Fibroblast of skin of abdomen (primary cell): ENCODE measurements around the gene IFT122.
"Not testable (repeated sequence)": the region's sequence is repeated elsewhere in the genome, so short reads cannot be mapped to it uniquely, and the experiment has no call there.

Experiments
- DNase-seq: peaks from one replicate; pipeline ENCODE4 v3.0.0-alpha.2; 2013

IFT122 gene

GRCh38 chr3:129498603-129499488 lies 58.8 kb downstream of the IFT122 start:
- DNase-seq: not testable (repeated sequence)

DNA sequence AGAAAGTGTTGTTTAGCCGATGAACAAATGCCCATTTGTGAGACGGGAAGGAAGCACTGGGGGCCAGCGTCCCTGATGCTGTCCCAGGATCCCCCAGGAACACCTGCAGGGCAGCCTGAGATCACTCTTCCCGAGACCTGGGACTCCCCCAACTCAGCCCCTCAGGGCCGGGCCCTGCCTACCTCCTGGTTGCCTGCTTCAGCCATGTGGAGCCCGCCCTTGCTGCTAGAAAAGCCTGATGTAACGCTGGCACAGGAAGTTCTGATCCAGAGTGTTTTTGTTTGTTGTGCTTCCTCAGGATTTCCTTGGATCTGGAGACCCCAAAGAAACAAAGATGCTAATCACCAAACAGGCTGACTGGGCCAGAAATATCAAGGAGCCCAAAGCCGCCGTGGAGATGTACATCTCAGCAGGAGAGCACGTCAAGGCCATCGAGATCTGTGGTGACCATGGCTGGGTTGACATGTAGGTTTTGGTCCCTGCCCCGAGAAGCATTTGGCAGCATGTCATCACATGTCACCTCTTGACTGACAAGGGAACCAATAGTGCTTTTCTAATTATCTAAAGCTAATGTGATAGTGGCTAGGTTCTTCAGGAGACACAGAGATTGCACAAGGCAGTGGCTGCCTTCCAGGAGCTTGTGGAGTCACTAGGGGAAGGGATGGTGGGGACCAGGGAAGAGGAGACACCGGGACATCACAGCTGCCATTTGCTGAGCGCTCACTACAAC lies 59.7 kb downstream of the IFT122 start:
- not testable (repeated sequence) for DNase-seq

DNA sequence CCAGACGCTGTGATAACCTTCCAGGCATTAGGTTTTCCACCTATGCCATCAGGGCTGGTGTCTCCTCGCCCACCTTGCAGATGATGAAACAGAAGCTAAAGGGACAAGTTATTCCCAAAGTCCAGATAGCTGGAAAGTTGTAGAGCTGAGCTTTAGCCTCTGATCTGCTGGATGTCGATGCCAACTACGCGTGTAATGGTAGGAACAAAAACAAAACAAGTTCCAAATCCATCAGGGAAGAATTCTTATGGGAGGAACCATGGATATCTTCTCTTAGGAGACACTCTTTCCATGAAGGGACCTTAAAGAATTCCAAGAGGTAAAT lies 60.3 kb downstream of the IFT122 start:
- no peak for DNase-seq

- DNase-seq: no peak
Measured at GRCh38 chr3:129501630-129502029, 61.6 kb downstream of the IFT122 start.

DNA sequence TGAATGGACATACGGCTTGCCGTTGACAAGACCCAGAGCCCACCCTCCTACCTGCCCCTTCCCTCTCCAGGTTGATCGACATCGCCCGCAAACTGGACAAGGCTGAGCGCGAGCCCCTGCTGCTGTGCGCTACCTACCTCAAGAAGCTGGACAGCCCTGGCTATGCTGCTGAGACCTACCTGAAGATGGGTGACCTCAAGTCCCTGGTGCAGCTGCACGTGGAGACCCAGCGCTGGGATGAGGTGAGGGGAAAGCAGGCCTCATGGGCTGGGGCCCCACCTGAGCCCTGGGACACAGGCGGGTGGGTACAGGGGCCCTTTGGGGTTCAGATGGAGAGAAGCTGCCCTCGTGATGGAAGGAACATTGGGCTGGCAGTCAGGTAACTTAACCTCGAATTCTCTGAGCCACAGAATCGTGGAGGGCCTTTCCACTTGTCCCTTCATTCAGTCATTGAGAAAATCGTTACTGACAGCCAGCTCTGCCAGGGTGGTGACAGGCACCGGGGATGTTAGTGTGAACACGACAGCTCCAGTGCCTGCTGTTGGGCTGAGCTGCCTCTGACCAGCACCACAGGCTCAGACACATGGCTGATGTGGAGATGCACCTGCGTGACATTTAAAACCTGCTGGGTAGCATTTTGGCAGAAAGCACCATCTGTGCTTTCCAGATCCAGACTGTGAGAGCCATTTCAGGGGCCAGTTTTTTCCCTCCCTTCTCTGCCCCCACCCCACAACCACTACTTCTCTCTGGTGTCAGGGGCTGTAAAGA lies 62.8 kb downstream of the IFT122 start:
- DNase-seq: no peak

DNA sequence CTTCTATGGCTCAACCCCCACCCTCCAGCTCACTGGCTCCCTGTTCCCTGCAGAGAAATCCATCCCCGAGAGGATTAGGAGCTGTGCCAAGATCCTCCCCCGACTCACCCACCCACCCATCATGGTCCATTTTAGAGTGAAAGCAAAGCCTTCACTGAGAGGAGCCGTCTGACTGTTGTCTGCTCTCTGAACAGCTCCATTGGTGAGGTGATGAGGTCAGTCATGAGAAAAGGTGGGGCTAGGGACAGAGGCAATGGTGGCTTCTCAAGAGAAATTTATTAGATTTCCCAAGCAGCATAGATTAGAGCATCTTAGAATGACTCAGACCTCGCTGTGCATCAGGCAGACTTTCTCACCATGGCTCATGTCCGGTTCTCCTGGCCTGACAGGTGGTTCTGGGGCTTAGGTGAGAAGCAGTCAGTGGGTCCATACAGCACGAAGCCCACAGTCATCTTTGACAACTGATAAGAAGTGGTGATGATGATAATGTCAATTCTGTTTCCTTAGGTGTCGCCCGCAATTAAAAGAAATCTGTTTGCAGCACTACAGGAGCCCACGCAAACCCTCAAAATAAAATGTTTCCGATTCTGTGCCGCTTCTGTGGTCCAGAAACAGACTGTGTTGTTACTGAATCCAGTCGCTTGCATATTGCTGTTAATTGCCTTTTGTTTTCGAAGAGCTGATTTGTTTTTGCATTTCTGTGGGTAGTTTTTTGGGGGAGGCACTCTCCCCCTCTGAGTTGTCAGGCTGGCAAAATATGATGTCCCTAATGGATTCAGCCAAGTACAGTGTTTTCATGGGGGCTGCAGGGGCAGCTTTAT lies 63.7 kb downstream of the IFT122 start:
- DNase-seq: no peak

GRCh38 chr3:129504471-129505100 lies 64.6 kb downstream of the IFT122 start:
- no peak for DNase-seq

GRCh38 chr3:129505341-129505740 lies 65.3 kb downstream of the IFT122 start:
- no peak for DNase-seq

DNA sequence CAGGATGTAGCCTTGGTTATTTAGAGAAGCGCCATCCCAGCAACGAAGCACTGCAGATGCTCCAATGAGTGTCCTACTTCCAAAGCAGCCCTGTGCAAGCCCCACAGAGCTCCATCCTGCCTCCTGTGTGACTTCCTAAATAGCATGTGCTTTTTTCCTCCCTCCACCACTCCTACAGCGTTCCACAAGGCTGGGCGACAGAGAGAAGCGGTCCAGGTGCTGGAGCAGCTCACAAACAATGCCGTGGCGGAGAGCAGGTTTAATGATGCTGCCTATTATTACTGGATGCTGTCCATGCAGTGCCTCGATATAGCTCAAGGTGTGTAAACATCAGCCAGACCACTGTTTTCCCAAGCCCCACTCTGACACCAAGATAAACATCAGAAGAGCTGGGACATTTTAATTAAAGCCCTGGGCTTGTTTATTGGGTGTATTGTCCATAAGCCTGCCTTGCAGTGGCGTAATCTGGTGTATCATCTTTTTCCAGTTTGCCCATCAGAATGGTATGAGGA lies 66.3 kb downstream of the IFT122 start:
- DNase-seq: no peak

DNA sequence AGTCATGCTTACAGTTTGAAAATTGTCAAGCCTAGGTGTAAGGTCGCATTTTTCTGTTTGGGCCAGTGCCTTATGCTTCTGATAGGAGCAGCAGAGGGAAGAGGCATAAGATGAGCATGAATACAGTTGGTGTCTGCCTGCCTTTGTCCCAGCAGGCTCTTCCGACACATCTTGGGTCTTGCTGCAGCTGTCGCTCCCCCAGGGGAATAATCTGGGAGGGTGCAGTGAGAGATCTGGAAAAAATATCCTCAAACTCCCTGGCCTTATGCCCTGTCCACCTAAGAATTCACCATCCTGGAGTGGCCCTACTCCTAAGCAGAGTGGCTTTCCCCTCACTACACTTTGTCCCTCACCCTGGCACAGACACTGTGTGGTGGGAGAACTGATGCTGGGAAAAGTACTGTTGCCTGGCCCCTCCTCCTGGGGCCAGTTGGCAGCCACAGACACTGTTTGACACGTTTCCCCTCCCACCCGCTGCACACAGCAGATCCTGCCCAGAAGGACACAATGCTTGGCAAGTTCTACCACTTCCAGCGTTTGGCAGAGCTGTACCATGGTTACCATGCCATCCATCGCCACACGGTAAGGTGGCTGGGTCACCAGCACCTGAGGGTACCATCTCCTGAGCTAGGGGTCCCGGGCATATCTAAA lies 67.3 kb downstream of the IFT122 start:
- no peak for DNase-seq

- no peak for DNase-seq
Measured at GRCh38 chr3:129512595-129512994, 72.6 kb downstream of the IFT122 start.

- no peak for DNase-seq
Measured at GRCh38 chr3:129513705-129514104, 73.7 kb downstream of the IFT122 start.

DNA sequence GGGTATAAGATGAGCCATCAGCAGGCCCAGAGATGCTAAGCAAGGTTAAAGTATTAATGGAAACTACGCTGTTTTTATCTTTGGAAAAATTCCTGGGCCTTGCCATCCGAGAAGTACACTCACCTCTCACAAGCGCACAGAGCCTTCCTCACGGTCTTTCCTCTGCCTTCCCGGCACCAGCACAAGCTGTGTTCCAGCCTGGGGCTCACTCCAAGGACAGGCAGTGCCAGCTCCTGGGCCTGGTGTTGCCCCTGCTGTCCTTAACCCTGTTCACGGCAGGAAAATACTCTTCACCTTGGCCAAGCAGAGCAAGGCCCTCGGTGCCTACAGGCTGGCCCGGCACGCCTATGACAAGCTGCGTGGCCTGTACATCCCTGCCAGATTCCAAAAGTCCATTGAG lies 74.1 kb downstream of the IFT122 start:
- DNase-seq: no peak

DNA sequence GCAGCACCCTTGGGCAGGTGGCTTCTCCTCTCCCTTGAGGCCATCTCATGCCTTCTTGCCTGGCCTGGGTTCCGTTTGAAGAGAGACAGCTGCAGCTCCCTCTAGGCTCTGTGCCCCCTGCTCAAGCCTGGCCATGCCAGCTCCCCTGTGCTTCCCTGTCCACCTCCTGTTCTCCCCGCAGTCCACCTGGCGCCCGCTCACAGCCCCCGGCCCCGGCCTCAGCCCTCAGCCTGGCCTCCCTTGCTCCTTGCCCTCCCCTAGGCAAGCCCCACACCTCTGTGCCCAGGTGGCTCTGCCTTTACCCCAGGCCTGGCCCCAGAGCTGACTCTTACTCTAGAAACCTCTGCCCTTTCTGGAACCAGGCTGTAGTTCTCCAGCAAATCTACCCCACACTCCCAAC lies 74.5 kb downstream of the IFT122 start:
- no peak for DNase-seq

GRCh38 chr3:129515108-129515820 lies 75.2 kb downstream of the IFT122 start:
- not testable (repeated sequence) for DNase-seq

DNA sequence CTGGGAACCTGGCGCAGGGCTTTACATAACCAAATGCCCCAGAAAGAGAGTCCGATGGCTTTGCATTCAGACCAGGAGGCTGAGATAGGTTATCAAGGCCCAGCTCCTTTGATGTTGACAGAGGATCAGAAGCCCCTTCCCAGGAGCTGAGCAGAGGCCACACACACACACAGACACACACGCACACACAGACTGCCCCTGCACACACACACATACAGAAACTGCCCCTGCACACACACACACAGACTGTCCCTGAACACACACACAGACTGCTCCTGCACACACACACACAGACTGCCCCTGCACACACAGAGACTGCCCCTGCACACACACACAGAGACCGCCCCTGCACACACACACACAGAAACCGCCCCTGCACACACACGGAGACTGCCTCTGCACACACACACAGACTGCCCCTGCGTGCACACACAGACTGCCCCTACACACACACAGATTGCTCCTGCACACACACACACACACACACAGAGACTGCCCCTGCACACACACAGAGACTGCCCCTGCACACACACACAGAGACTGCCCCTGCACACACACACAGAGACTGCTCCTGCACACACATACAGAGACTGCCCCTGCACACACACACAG lies 75.9 kb downstream of the IFT122 start:
- not testable (repeated sequence) for DNase-seq

GRCh38 chr3:129517516-129517915 lies 77.5 kb downstream of the IFT122 start:
- no peak for DNase-seq

DNA sequence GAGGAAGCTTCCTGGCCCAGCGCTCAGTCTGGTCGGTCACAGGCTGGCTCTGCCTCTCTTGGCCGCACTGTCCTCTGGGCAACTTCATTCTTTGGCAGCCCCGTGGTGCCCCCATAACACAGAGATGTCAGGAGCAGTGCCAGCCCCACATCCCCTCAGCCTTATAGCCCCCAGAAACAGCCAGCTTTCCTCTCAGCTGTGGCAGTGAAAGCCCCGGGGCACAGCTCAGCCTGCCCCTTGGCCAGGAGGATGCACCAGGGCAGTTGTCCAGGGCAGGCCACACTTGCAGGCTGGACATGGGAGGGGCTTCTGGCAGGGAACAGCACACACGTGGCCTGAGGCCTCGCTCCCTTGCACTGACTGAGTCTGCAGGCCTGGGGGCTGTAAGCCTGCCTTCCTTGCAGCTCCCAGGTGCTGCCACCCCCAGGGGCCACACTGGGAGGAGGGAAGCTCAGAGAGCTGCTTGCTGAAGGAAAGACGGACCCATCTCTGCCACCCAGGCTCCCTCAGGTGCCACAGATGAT lies 78.1 kb downstream of the IFT122 start:
- no peak for DNase-seq

DNA sequence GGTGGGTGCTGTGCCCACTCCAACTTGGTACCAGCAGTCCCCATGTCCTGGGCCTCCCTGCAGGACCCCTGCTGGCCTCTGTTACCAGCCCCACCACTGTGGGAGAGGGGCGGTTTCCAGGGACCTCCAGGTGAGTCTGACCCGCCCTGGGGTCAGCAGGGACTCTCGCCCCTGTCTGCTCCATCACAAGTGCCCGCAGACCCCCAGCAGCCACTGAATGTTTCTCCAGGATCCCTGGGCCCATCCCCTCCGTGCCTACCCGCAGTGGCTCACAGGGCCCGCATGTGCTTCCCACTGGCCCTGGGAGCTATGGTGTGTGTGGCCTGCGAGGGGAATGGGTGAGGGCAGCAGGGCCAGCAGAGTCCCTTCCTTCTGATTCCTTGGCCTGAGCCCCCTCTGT lies 78.6 kb downstream of the IFT122 start:
- no peak for DNase-seq

DNA sequence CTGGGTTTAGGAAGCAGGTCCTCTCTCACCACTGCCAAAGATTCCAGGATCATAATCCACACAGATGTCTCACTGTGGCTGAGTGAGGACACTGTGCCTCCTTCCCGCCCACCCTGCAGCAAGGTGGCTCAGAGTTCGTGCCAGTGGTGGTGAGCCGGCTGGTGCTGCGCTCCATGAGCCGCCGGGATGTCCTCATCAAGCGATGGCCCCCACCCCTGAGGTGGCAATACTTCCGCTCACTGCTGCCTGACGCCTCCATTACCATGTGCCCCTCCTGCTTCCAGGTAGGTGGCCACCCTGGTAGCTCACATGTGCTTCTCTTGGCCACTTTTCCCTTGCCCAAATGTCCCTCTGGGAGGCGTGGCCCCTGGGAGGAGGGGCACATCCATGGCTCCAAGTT lies 79.4 kb downstream of the IFT122 start:
- no peak for DNase-seq
